Measurements from ENCODE around the gene FPGS.

The FPGS gene

GRCh38 chr9:127858041-127858512 is 55.4 kb downstream of the FPGS start:
- Histone ChIP-seq H3K9me3 (no peaks in the 10 kb centered on the region), H3K36me3 (no peaks in the 10 kb centered on the region), H3K27ac (peak overlapping the region; percentile 80 to 82), H3K4me1 (peaks cover 13 to 86% (median 48%) of the 10 kb centered on the region in 4 donors), H3K27me3 (no peaks in the 10 kb centered on the region), H3K4me3 (no peak overlapping the region)
- DNase-seq = no peak
- intact Hi-C loops (cut with DNase I; ENCODE audit: low total_unique reads) = no loop called here
- TF ChIP-seq, protein P1, sequence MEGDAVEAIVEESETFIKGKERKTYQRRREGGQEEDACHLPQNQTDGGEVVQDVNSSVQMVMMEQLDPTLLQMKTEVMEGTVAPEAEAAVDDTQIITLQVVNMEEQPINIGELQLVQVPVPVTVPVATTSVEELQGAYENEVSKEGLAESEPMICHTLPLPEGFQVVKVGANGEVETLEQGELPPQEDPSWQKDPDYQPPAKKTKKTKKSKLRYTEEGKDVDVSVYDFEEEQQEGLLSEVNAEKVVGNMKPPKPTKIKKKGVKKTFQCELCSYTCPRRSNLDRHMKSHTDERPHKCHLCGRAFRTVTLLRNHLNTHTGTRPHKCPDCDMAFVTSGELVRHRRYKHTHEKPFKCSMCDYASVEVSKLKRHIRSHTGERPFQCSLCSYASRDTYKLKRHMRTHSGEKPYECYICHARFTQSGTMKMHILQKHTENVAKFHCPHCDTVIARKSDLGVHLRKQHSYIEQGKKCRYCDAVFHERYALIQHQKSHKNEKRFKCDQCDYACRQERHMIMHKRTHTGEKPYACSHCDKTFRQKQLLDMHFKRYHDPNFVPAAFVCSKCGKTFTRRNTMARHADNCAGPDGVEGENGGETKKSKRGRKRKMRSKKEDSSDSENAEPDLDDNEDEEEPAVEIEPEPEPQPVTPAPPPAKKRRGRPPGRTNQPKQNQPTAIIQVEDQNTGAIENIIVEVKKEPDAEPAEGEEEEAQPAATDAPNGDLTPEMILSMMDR (IDR thresholded peaks at IDR 0.05) = no peak

GRCh38 chr9:127860260-127860659 is 57.6 kb downstream of the FPGS start:
- Histone ChIP-seq H3K9me3 (no peaks in the 10 kb centered on the region), H3K36me3 (no peaks in the 10 kb centered on the region), H3K27ac (peak overlapping the region; percentile 27 to 80), H3K4me1 (peaks cover 13 to 64% (median 30%) of the 10 kb centered on the region in 4 donors), H3K4me3 (no peak overlapping the region), H3K27me3 (no peaks in the 10 kb centered on the region)
- TF ChIP-seq, protein P1 (IDR thresholded peaks at IDR 0.05) = no peak
- intact Hi-C loops (cut with DNase I; ENCODE audit: low total_unique reads) = no loop called here
- no peak for DNase-seq

- peaks cover 13 to 64% (median 30%) of the 10 kb centered on the region in 4 donors for H3K4me1 ChIP-seq
- H3K4me3 ChIP-seq = no peak overlapping the region
- TF ChIP-seq, protein P1 (IDR thresholded peaks at IDR 0.05) = no peak
- peak overlapping the region; percentile 27 to 80 for H3K27ac ChIP-seq
- H3K36me3 ChIP-seq = no peaks in the 10 kb centered on the region
- no peaks in the 10 kb centered on the region for H3K27me3 ChIP-seq
- no peaks in the 10 kb centered on the region for H3K9me3 ChIP-seq
- intact Hi-C loops (cut with DNase I; ENCODE audit: low total_unique reads) = no loop called here
- DNase-seq = no peak
These were observed 58.1 kb downstream of the FPGS start for GRCh38 chr9:127860779-127861178.

GRCh38 chr9:127862075-127863011 is 59.7 kb downstream of the FPGS start:
- TF ChIP-seq, protein P1 (IDR thresholded peaks at IDR 0.05) = no peak
- H3K36me3 ChIP-seq = peaks cover 0 to 15% (median 2%) of the 10 kb centered on the region in 3 donors
- intact Hi-C loops (cut with DNase I; ENCODE audit: low total_unique reads) = no loop called here
- peak; percentile 81 to 88 for DNase-seq
- H3K9me3 ChIP-seq = no peaks in the 10 kb centered on the region
- peak overlapping the region; percentile 70 to 80 for H3K27ac ChIP-seq
- no peak overlapping the region for H3K4me3 ChIP-seq
- H3K4me1 ChIP-seq = peaks cover 12 to 53% (median 25%) of the 10 kb centered on the region in 4 donors
- no peaks in the 10 kb centered on the region for H3K27me3 ChIP-seq

GRCh38 chr9:127863191-127863621 is 60.5 kb downstream of the FPGS start:
- intact Hi-C loops (cut with DNase I; ENCODE audit: low total_unique reads) = no loop called here
- DNase-seq = no peak
- no peak overlapping the region for H3K4me3 ChIP-seq
- H3K36me3 ChIP-seq = peaks cover 8 to 24% (median 11%) of the 10 kb centered on the region in 3 donors
- H3K27me3 ChIP-seq = no peaks in the 10 kb centered on the region
- no peaks in the 10 kb centered on the region for H3K9me3 ChIP-seq
- H3K27ac ChIP-seq = peak overlapping the region in 1 of 2 donors; percentile 80
- H3K4me1 ChIP-seq = peaks cover 8 to 44% (median 16%) of the 10 kb centered on the region in 4 donors
- TF ChIP-seq, protein P1 (IDR thresholded peaks at IDR 0.05) = no peak
